Esophagus (tissue), 2 donors: ENCODE results near the gene ZFP42. TPM values are rescaled to one million over a fixed set of nuclear protein-coding genes. Genes with fewer than 3 reads are reported as not detected.
"Not testable (repeated sequence)": the region's sequence is repeated elsewhere in the genome, so short reads cannot be mapped to it uniquely, and the experiment has no call there.

Experiments
- H3K27ac ChIP-seq, 2 donors: one replicate each; pipeline ENCODE4 v1.5.1; 2013; ENCODE audit warnings: low read depth in 2 of 2, mild to moderate bottlenecking in 2 of 2, inconsistent platforms in 1 of 2, low read length in 1 of 2, moderate library complexity in 1 of 2
- H3K27me3 ChIP-seq, 2 donors: one replicate each; pipeline ENCODE4 v1.6.1; 2013; ENCODE audit warnings: low read length in 2 of 2, control low read depth in 1 of 2, mild to moderate bottlenecking in 1 of 2; ENCODE audit not compliant: insufficient read depth in 2 of 2, control insufficient read depth in 1 of 2
- H3K36me3 ChIP-seq, 2 donors: one replicate each; pipeline ENCODE4 v1.6.1; 2013; ENCODE audit warnings: low read length in 1 of 2; ENCODE audit not compliant: control insufficient read depth in 2 of 2, insufficient read depth in 2 of 2
- H3K4me1 ChIP-seq, 2 donors: one replicate each; pipeline ENCODE4 v1.6.1; 2013; ENCODE audit warnings: low read length in 1 of 2; ENCODE audit not compliant: control insufficient read depth in 2 of 2, insufficient read depth in 2 of 2
- H3K4me3 ChIP-seq, 2 donors: one replicate each; pipeline ENCODE4 v1.5.1; 2013; ENCODE audit warnings: low read length in 2 of 2, mild to moderate bottlenecking in 2 of 2, low read depth in 1 of 2, moderate library complexity in 1 of 2
- H3K9me3 ChIP-seq, 2 donors: one replicate each; pipeline ENCODE4 v1.6.1; 2013; ENCODE audit warnings: mild to moderate bottlenecking in 2 of 2, low read depth in 1 of 2, low read length in 1 of 2, moderate library complexity in 1 of 2; ENCODE audit not compliant: control insufficient read depth in 2 of 2, insufficient read depth in 1 of 2
- WGBS, 2 donors: extraction: QIAGEN DNeasy Blood & Tissue Kit; methylation state at CpG; one replicate each; pipeline ENCODE4 v1.1.7; 2013; 5-methylcytosine and 5-hydroxymethylcytosine counted together
- polyA plus RNA-seq, 2 donors: library from polyadenylated mRNA; stranded (reverse); fragments of 200-250 nt; gene quantifications; one replicate each; pipeline ENCODE4 v1.2.3, GENCODE V29; 2013
- donor health status: healthy with polysubstance abuse.
- donor health status: Bipolar disorder and iron deficiency.

Gene ZFP42
- polyA plus RNA-seq, 2 donors: 0.01 TPM; not detected in 1

GRCh38 chr4:188032170-188032569, 36.6 kb downstream of the ZFP42 start:
- Histone ChIP-seq H3K36me3 (no peaks in the 10 kb centered on the region), H3K27ac (no peak overlapping the region), H3K9me3 (peaks cover 0 to 5% of the 10 kb centered on the region in 2 donors), H3K4me1 (no peaks in the 10 kb centered on the region), H3K4me3 (no peak overlapping the region), H3K27me3 (no peaks in the 10 kb centered on the region)
- WGBS, 2 donors: 40 to 59% methylated on average over 12 of the region's 12 CpGs

- Histone ChIP-seq H3K27ac (no peak overlapping the region), H3K4me1 (no peaks in the 10 kb centered on the region), H3K36me3 (no peaks in the 10 kb centered on the region), H3K4me3 (no peak overlapping the region), H3K27me3 (no peaks in the 10 kb centered on the region), H3K9me3 (peaks cover 0 to 5% of the 10 kb centered on the region in 2 donors)
- 60 to 65% methylated on average over 16 of the region's 16 CpGs for WGBS, 2 donors
Measured at GRCh38 chr4:188032583-188032982, 37.0 kb downstream of the ZFP42 start.

GRCh38 chr4:188037003-188037713, 41.6 kb downstream of the ZFP42 start:
- no peaks in the 10 kb centered on the region for H3K27me3 ChIP-seq
- H3K27ac ChIP-seq: no peak overlapping the region
- 71 to 77% methylated on average over 12 of the region's 12 CpGs for WGBS, 2 donors
- no peak overlapping the region for H3K4me3 ChIP-seq
- no peaks in the 10 kb centered on the region for H3K4me1 ChIP-seq
- H3K9me3 ChIP-seq: peaks cover 0 to 5% of the 10 kb centered on the region in 2 donors
- H3K36me3 ChIP-seq: no peaks in the 10 kb centered on the region

- WGBS, 2 donors: 74 to 84% methylated on average over 21 of the region's 21 CpGs
- Histone ChIP-seq H3K27ac (no peak overlapping the region), H3K4me1 (no peaks in the 10 kb centered on the region), H3K36me3 (no peaks in the 10 kb centered on the region), H3K9me3 (peaks cover 0 to 5% of the 10 kb centered on the region in 2 donors), H3K27me3 (no peaks in the 10 kb centered on the region), H3K4me3 (no peak overlapping the region)
Measured at GRCh38 chr4:188041721-188042120, 46.1 kb downstream of the ZFP42 start.

- 62% methylated on average over 15 of the region's 15 CpGs for WGBS, 2 donors
- Histone ChIP-seq H3K9me3 (peaks cover 0 to 5% of the 10 kb centered on the region in 2 donors), H3K36me3 (no peaks in the 10 kb centered on the region), H3K27ac (no peak overlapping the region), H3K4me3 (no peak overlapping the region), H3K27me3 (no peaks in the 10 kb centered on the region), H3K4me1 (no peaks in the 10 kb centered on the region)
Measured at GRCh38 chr4:188042191-188042590, 46.6 kb downstream of the ZFP42 start.

GRCh38 chr4:188043154-188043553, 47.6 kb downstream of the ZFP42 start:
- no peaks in the 10 kb centered on the region for H3K4me1 ChIP-seq
- no peak overlapping the region for H3K4me3 ChIP-seq
- H3K27me3 ChIP-seq: no peaks in the 10 kb centered on the region
- WGBS, 2 donors: 92 to 96% methylated on average over 5 of the region's 5 CpGs
- H3K27ac ChIP-seq: no peak overlapping the region
- peaks cover 0 to 5% of the 10 kb centered on the region in 2 donors for H3K9me3 ChIP-seq
- no peaks in the 10 kb centered on the region for H3K36me3 ChIP-seq

- H3K27me3 ChIP-seq, H3K4me3 ChIP-seq, H3K27ac ChIP-seq, H3K4me1 ChIP-seq, H3K36me3 ChIP-seq, H3K9me3 ChIP-seq: not testable (repeated sequence)
- WGBS, 2 donors: 91% methylated on average over 10 of the region's 10 CpGs
Measured at GRCh38 chr4:188045461-188045860, 49.9 kb downstream of the ZFP42 start.

GRCh38 chr4:188046657-188047056, 51.1 kb downstream of the ZFP42 start:
- H3K4me3 ChIP-seq: no peak overlapping the region
- H3K27me3 ChIP-seq: no peaks in the 10 kb centered on the region
- no peaks in the 10 kb centered on the region for H3K4me1 ChIP-seq
- H3K36me3 ChIP-seq: no peaks in the 10 kb centered on the region
- H3K27ac ChIP-seq: no peak overlapping the region
- 54 to 56% methylated on average over 3 of the region's 3 CpGs for WGBS, 2 donors
- peaks cover 0 to 5% of the 10 kb centered on the region in 2 donors for H3K9me3 ChIP-seq

GRCh38 chr4:188053302-188053701, 57.7 kb downstream of the ZFP42 start:
- Histone ChIP-seq H3K4me3 (no peak overlapping the region), H3K27me3 (no peaks in the 10 kb centered on the region), H3K27ac (no peak overlapping the region), H3K4me1 (no peaks in the 10 kb centered on the region), H3K36me3 (no peaks in the 10 kb centered on the region), H3K9me3 (peaks cover 0 to 3% of the 10 kb centered on the region in 2 donors)
- WGBS, 2 donors: 82 to 87% methylated on average over 9 of the region's 9 CpGs
